ENCODE measurements around the gene SCML2.

Gene SCML2

DNA sequence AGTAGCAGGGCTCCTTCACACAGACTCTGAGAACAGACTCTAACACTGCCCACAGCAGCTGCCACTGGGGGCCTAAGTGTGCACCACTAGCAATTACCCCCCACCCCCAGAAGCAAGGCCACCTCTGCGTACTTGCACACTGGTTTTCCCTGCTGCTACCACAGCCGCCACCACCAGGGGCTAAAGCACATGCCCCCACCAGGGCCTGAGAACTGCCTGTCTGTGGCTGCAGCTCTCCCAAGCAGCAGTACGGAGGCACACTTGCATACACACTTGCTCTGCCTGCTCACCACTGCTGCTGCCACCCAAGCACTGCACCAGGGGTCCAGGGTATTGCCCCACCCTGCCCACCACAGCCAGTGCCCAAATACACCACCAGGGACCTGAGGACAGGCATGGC is 59.6 kb downstream of the SCML2 start:
- TF ChIP-seq, protein P1, sequence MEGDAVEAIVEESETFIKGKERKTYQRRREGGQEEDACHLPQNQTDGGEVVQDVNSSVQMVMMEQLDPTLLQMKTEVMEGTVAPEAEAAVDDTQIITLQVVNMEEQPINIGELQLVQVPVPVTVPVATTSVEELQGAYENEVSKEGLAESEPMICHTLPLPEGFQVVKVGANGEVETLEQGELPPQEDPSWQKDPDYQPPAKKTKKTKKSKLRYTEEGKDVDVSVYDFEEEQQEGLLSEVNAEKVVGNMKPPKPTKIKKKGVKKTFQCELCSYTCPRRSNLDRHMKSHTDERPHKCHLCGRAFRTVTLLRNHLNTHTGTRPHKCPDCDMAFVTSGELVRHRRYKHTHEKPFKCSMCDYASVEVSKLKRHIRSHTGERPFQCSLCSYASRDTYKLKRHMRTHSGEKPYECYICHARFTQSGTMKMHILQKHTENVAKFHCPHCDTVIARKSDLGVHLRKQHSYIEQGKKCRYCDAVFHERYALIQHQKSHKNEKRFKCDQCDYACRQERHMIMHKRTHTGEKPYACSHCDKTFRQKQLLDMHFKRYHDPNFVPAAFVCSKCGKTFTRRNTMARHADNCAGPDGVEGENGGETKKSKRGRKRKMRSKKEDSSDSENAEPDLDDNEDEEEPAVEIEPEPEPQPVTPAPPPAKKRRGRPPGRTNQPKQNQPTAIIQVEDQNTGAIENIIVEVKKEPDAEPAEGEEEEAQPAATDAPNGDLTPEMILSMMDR (IDR thresholded peaks at IDR 0.05; ENCODE audit: low read depth, low read length) = no peak
- DNase-seq (ENCODE audit: low read depth in 2 of 2) = no peak

DNA sequence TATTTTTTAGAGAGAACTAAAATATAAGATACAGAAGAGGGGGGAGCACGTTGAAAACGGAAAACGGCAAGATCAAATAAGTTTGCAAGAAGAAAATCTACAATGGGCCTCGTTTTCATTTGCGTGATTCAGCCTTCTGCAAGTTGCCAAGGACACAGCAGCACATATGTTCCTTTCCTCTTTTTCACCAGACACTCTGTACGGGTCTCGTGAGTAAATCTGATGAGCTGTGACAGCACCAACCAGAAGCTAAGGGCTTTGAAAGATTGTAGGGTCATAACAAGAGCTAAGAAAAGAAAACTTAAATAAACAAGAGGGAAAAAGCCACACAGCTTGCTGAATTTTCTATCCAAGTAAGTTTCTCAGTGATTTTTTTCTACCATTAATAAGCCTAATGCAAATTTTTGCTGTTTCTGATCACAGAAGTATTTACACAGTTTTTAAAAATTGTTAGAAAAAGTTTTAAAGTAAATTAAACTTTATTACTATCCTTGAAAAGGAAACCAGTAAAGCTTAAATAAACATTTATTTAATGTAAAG is 63.4 kb downstream of the SCML2 start:
- peak; percentile 22 to 27 for DNase-seq (ENCODE audit: low read depth in 2 of 2)
- TF ChIP-seq, protein P1 (IDR thresholded peaks at IDR 0.05; ENCODE audit: low read depth, low read length) = no peak
- no peak overlapping the region for H3K4me3 ChIP-seq (replicated peaks in 1 of 2; ENCODE audit: low read depth in 2 of 2, low read length in 2 of 2)

More for the DNA sequence above, 59.6 kb downstream of the SCML2 start:
- no peak overlapping the region for H3K4me3 ChIP-seq (replicated peaks in 1 of 2; ENCODE audit: low read depth in 2 of 2, low read length in 2 of 2)

DNA sequence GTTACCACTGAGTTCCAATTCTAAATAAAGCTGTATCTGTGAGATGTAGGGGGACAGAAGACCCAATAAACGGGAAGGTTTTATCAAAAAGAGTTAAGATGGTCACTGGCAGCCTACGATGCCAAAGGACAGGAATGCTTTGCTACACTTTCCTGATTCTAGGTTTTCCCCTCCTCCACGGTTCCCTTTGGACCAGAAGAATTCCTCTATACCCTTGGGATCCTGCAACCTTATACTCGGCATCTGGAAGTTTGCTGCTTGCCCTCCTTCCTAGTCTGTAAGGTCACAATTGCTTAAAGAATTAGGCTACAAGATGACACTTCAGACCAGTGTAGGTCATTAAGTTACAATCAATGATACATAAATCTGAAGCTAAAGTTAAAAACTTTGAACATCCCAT is 64.3 kb downstream of the SCML2 start:
- DNase-seq (ENCODE audit: low read depth in 2 of 2) = peak; percentile 3 to 26
- TF ChIP-seq, protein P1 (IDR thresholded peaks at IDR 0.05; ENCODE audit: low read depth, low read length) = no peak
- H3K4me3 ChIP-seq (replicated peaks in 1 of 2; ENCODE audit: low read depth in 2 of 2, low read length in 2 of 2) = no peak overlapping the region

DNA sequence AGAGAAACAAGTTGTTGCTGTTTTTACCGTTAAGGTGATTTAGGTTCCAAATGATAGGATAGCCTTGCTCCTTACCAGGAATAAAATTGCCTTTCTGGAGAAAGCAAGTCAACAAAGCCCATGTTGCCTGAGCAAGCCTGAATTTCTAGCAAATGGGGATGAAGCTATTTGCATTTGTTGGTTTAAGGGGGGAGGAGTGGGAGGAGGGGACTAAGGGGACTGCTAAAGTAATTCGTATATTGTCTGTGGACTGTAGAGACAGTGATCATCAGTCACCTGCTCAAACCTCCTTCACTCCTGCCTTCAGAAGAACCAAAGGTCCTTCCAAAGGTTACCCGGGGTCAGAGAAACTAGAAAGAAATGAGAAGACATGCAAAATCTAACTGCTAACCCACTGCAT is 65.8 kb downstream of the SCML2 start:
- TF ChIP-seq, protein P1 (IDR thresholded peaks at IDR 0.05; ENCODE audit: low read depth, low read length) = no peak
- H3K4me3 ChIP-seq (replicated peaks in 1 of 2; ENCODE audit: low read depth in 2 of 2, low read length in 2 of 2) = no peak overlapping the region
- DNase-seq (ENCODE audit: low read depth in 2 of 2) = no peak

DNA sequence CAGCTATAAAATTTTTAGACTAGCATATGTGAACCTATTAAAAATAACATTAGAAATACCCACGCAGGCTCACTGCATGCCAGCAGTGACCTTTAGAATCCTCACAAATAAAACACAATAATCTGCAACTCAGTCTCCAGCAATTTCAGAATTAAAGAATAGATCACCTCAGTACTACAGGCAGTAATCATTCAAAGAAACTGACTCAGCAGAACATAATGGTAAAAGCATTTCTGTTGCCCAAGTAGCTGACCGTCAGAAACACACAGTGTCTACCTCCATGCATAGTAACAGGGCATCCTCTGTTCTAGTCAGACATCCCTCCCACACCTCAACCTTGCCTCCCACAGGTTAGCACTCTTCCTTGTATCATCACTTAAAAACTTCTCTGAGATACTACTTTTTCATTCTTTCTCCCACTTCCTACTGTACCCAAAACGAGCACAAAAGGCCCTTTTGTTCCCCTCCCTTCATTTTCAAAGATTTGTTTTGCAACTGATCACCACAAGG is 68.1 kb downstream of the SCML2 start:
- H3K4me3 ChIP-seq (replicated peaks in 1 of 2; ENCODE audit: low read depth in 2 of 2, low read length in 2 of 2) = no peak overlapping the region
- DNase-seq (ENCODE audit: low read depth in 2 of 2) = no peak
- TF ChIP-seq, protein P1 (IDR thresholded peaks at IDR 0.05; ENCODE audit: low read depth, low read length) = no peak

DNA sequence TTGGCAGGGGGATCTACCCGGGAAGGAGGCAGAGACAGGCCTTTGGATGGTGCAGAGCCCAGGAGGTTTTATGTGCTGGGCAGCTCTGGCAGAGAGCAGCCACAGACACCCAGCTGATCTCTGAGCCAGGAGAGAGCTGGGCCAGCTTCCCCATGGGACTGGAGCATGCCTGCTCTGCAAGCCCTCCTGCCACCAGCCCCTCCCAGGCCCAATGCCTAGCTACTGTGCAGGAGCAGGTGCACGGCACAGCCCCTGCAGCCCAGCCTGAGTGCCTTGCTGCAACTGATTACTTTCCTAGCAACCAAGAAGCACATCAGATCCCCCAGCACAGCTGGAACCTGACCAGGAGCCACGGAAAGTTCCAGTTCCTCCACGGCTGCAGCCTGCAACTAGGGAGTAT is 76.0 kb downstream of the SCML2 start:
- no peak for DNase-seq (ENCODE audit: low read depth in 2 of 2)
- no peak overlapping the region for H3K4me3 ChIP-seq (replicated peaks in 1 of 2; ENCODE audit: low read depth in 2 of 2, low read length in 2 of 2)
- TF ChIP-seq, protein P1 (IDR thresholded peaks at IDR 0.05; ENCODE audit: low read depth, low read length) = no peak

DNA sequence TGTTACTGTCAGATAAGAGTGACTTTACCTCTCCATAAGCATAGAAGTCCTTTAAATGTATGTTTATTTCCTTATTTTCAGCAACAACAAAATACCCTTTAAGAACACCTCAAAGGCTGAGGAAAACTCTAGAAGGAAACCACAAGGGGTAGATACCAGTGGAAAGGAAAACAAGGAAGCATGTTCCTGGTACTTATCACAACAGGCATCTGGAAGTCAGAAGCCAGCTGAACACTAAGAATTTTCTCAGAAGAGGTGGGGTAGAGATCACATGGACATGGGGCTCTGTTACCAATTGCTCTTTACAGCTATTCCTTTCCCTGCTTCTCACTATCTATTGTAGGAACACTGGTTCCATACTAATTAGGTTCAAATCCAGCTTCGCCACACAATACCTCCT is 82.3 kb downstream of the SCML2 start:
- DNase-seq (ENCODE audit: low read depth in 2 of 2) = no peak
- H3K4me3 ChIP-seq (replicated peaks in 1 of 2; ENCODE audit: low read depth in 2 of 2, low read length in 2 of 2) = no peak overlapping the region
- TF ChIP-seq, protein P1 (IDR thresholded peaks at IDR 0.05; ENCODE audit: low read depth, low read length) = no peak

All from cardiac fibroblast (primary cell).